IPS-18c (cell line): ENCODE results near the gene OPCML.

ENCODE experiments used
- H3K4me3 ChIP-seq: 2 replicates; pipeline ENCODE4 v1.7.0; 2013; ENCODE audit warnings: low read depth, mild to moderate bottlenecking, low read length, moderate library complexity; ENCODE audit not compliant: insufficient read depth
- H3K9me3 ChIP-seq: one replicate; pipeline ENCODE4 v1.6.1; 2013; ENCODE audit warnings: mild to moderate bottlenecking, low read length, moderate library complexity; ENCODE audit not compliant: control insufficient read depth, insufficient read depth

Gene OPCML

DNA sequence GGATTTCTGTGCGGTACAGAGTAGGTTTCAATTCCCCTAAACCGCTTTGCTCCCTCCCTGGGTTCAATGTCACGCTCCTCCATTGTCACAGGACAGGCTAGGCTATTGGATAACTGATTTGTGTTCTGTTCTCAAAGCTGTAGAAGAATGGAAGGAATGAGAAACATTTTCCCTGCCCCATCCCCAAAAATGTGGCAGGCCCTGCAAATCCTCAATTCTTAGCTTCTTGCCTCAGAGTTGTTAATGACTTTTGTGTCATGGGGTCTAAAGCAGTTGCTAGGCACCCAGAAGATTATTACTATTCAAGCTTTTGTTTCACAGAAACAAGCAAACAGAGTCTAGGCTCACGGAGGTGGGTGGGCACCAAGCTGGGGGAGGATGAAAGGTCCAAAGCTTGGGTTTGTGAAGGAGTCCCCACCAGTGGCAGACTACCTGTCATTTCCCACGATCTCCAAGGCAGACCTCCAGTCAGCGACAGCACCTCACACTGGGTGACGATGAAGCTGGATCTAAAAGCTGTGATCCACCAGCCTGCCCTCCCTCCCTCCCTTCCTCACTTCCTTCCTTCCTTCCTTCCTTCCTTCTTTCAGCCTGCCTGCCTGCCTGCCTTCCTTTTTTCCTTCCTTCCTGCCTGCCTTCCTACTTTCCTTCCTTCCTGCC, 1080.2 kb downstream of the OPCML start:
- H3K9me3 ChIP-seq: no peaks in the 10 kb centered on the region
- H3K4me3 ChIP-seq: no peak overlapping the region

DNA sequence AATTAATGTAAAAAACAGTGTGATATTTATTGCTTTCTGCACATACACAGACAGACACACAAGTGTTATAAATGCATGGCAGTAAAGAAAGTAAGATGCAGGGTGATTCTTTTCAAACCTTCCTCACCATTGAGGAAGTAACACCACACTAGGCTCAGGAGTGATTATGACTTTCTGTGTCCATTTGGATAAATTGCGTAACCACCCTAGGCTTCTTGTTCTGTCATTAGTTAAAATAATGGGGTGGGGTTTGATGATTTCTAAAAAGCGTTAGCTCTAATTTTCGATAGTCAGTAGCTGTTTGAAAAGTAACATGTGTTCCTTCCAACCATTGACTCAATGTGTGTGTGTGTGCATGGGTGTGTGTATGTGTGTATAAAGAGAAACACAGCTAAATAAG, 1081.7 kb downstream of the OPCML start:
- Histone ChIP-seq H3K4me3 (no peak overlapping the region), H3K9me3 (no peaks in the 10 kb centered on the region)

DNA sequence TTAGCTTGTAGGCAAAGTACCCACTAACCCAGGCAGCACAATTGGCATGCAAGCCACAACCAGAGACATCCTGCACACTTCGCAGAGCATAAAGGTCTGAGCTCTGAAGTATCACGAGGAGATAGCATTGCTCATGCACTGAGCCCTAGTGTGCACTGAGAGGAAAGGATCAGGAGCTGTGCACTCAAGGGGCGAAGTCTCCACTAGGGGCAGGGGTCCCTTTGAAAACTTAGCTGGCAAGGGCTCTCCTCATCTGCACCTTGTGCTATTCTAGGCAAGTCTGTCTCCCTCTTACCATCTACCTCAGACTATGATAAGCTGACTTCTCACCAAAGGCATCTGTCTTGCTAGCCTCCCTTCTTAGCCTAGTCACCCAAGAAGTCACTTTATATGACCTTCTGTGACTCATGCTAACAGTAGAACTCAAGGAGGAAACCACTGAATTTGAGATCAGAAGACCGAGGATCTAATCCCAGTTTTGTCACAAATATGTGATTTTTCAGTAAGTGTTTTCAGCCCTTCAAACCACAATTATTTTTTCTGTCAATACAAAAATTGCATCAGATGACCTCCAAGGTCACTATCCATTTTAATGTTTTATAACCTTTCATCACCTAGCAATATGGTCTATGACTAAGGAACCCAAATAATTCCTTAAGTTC, 1083.8 kb downstream of the OPCML start:
- no peaks in the 10 kb centered on the region for H3K9me3 ChIP-seq
- no peak overlapping the region for H3K4me3 ChIP-seq

DNA sequence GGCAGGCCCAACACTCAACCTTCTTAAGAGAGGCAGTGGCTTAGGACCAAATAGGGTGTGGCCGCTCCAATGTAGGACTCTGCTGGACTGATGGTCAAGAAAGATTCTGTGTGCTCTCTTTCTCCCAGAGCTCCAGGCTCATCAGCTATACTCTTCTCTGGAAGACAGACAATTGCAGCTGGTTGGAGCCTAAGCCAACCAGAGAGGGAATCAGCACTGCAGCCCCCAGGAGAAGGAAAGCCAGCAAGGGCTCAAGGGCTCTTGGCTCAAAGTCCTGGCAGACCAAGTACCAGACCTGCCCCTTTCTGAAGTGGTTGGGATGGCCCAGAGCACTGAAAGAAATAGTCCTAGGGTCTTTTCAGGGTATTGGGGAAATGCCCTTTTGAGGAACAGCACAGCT, 1084.5 kb downstream of the OPCML start:
- Histone ChIP-seq H3K9me3 (no peaks in the 10 kb centered on the region), H3K4me3 (no peak overlapping the region)

DNA sequence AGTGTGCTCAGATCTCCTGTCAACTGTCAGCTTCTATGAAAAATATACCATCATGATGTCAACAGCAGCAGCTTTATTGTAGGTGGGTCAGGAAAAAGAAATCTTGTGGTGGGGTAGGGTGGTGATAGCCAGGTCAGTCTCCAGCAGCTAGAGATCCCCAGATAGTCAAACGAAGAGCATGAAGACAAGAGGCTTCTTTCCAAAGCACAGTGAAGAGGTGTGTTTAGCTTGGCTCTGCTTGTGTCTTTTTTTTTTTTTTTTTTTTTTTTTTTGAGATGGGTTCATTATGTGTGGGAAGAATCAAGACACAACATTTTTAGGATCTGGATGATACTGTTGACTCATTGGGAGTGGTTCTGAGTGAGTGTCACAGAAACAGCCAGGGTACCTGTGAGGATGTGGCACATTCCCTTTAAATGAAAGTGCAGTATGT, 1086.4 kb downstream of the OPCML start:
- no peaks in the 10 kb centered on the region for H3K9me3 ChIP-seq

DNA sequence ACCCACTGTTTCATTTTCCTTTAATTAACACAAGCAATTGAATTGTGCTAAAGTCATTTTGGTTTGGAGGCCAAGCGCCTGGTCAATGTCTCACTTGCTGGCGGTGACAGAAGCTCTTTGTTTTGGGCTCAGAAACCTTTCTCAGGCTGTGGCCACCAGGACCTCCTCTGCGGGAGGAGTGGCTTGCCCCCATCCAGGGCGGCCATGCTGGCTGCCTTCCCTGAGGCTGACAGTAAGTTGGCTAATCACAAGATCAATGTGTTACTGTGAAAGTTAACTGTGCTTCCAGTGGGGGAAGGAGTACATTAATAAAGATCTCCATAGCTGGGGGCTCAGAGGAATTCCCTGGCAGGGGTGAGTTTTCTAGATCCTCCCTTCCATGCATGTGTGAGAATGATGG, 1087.4 kb downstream of the OPCML start:
- H3K9me3 ChIP-seq: no peaks in the 10 kb centered on the region
- no peak overlapping the region for H3K4me3 ChIP-seq

More for the DNA sequence above, 1086.4 kb downstream of the OPCML start:
- H3K4me3 ChIP-seq: no peak overlapping the region

DNA sequence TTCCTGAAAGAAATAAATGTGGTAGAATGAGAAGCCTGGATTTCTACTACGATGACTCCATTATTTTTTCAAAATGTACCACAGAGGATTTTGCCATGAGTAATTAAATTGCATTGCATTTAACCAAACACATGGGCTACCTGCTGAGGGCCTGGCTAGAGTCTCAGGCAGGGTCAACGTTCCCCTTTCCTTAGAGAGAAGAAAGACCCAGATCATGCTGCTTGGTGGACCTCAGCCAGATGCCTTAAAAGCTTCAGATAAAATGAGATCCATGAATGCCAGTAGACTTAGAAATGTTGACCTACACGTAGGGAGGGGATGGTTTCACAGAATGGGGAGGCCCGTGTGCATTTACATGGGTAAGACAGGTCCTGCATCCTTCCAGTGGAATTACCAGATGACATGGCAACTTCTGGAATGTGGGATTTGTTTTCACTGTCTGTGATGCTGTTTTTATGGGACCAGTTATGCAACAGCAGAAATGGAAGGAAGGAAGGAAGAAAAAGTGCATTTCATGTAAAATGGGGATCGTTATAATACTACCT, 1092.5 kb downstream of the OPCML start:
- H3K9me3 ChIP-seq: no peaks in the 10 kb centered on the region
- H3K4me3 ChIP-seq: no peak overlapping the region

DNA sequence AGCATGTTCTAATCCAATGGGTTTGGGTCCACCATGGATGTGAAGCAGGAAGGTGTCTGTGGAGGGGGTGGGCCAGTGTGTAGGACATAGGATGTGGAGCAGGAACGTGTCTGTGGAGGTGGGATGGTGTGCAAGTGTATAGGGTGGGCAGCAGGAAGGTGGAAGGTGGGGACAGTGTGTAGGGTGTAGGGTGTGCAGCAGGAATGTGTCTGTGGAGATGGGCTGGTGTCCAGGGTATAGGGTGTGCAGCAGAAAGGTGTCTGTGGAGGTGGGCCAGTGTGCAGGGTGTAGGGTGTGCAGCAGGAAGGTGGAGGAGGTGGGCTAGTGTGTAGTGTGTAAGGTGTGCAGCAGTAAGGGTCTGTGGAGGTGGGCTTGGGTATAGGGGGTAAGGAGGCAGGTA, 1093.9 kb downstream of the OPCML start:
- no peak overlapping the region for H3K4me3 ChIP-seq

DNA sequence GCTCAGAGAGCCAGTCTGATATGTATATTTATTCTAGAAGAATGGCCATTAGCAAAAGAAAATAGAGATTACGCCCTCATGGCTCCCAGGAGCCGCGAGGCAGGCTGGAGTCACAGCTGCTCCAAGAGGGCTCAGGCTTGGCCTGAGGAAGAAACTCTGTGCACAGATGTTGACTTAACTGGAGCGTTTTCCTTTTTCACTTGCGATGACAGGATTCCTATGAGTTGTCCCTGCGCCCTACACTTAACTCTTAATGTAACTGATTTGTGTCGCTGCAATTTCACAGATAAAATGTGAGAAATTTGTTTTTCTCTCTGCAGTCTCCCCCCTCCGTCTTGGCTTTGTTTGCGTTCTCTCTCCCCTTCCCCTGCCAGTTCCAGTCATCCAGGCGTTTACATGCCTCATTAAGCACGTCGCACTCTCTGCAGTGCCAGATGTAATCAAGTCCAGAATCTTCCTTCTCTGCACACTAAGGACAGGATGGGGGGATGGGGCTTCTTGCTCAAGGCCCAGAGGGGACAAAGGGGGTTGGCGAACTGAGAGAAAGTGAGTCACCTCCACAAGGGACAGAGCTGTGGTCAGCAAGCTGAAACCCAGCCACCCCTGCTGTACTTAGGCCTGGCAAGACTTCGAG, 1101.8 kb downstream of the OPCML start:
- no peaks in the 10 kb centered on the region for H3K9me3 ChIP-seq
- no peak overlapping the region for H3K4me3 ChIP-seq

More for the DNA sequence above, 1093.9 kb downstream of the OPCML start:
- no peaks in the 10 kb centered on the region for H3K9me3 ChIP-seq

DNA sequence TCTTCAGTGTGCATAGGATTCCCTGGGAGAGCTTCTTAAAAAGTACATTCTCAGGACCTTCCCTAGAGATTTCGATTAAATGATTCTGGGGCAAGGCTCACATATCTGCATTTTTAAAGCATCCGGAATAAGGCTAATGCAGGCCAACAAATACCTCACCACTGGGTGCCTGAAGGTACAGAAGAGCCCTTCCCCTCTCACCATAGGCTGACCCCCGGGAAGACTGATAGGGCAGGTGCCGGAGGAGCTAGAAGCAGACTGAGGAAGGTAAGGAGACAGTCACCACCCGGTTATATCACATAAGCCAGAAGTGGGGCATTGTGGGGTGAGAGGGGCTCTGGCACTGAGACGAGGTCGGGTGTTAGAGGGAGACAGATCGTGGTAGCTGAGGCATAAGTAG, 1102.6 kb downstream of the OPCML start:
- Histone ChIP-seq H3K9me3 (no peaks in the 10 kb centered on the region), H3K4me3 (no peak overlapping the region)

DNA sequence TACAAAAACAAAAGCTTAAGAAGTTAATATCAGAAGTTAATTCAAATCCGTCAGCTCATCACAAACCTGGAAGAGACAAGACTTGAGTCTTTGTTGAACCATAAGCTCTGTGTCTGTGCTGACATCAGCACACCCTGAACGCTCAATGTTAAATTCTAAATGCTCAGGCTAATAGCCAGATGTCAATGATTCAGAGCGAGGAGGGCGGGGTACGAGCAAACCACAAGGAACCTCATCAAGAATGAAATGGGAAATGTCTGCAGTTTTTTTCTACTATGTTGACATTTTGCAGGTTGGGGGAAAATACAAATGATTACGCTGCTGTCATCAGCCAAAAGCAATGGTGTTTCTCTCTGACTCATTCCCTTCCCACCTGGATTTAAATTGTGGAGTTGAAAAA, 1104.7 kb downstream of the OPCML start:
- Histone ChIP-seq H3K4me3 (no peak overlapping the region), H3K9me3 (no peaks in the 10 kb centered on the region)

DNA sequence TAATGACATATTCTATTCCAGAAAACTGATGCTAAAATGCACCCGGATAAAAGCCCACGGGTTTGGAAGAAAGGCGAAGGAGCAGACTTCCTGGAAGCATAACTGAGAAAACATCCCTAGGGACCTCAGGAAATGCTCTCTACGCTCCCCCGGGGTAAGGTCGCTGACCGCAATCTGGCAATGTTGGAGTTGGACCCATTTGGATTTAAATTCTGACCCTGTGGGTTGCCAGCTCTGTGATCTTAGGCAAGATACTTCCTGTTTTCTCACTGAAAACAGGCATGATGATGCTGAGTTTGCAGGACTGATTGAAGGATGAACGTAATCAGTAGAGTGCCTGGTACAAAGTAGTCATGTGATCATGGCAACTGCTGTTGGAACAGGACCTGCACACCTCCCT, 1107.9 kb downstream of the OPCML start:
- H3K4me3 ChIP-seq: no peak overlapping the region
- H3K9me3 ChIP-seq: no peaks in the 10 kb centered on the region

DNA sequence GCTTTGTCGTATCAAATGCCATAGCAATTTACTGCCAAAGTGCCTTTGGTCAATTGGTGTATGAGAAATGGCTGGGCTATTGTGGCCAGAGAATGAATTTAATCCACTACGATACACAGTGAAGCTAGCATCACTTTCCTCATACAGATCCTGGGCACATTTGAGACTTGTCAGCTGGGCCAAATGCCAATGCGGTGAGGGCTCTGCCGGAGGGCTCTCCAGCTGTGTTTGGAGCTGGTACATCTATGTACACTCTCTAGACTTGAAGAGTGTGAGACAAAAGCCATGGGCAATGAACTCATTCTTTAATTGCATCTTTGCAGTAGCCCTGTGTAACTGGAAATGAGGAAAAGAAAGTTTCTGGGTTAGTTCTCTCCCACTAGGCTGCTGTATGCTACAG, 1109.0 kb downstream of the OPCML start:
- no peaks in the 10 kb centered on the region for H3K9me3 ChIP-seq

DNA sequence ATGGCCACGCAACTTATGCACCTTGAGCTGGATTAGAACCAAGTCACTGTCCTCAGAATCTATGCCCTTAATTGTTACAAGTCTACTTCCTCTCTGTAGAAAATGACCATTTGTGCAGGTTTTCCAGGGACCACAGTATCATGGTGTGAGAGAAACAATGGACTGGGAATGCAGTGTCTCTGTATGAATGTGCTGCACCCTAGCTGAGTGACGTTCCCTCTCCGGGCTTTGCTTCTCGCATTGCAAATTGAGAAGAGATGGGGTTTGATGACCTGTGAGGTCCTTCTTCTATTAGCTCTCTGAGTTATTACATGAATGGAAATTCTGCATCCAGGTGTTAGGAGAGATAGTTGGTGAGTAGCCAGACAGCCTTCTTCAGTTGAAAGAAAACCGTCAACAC, 1109.6 kb downstream of the OPCML start:
- no peak overlapping the region for H3K4me3 ChIP-seq
- H3K9me3 ChIP-seq: no peaks in the 10 kb centered on the region

More for the DNA sequence above, 1109.0 kb downstream of the OPCML start:
- H3K4me3 ChIP-seq: no peak overlapping the region

DNA sequence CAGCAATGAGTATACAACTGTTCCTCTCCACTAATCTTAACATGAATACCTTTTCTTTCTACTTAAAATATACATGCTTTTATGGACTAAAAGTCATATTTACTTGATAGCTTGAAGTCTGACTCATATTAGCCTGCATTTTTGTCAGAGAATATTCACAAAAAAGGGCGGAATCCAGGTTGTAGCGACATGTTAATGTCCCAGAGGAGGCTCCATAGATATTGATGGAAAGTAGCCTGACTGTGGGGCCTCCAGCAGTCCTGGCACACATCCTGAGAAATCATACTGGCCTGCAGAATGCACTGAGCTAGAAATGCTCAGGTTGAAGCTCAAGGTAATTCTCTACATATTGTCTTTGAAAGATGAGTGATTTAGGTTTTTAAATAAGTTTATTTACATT, 1110.7 kb downstream of the OPCML start:
- no peak overlapping the region for H3K4me3 ChIP-seq
- H3K9me3 ChIP-seq: no peaks in the 10 kb centered on the region

DNA sequence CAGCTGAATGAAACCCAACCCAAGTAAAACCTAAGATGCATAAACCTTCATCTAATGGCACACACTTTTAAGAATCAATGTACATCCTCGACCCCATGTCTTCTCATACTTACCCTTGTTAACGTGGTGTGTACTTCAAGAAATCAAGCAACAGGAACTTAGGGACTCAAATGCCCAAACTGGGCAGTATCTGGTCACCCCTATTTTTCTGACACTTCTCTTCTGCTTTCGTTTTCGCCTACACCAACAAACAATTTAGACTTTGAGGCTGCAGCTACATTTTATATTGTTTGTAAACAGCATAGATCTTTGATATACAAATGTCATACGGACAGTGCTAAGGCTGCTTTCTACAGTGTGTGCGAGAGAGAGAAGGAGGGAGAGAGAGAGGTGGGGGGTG, 1117.8 kb downstream of the OPCML start:
- H3K9me3 ChIP-seq: no peaks in the 10 kb centered on the region
- no peak overlapping the region for H3K4me3 ChIP-seq

DNA sequence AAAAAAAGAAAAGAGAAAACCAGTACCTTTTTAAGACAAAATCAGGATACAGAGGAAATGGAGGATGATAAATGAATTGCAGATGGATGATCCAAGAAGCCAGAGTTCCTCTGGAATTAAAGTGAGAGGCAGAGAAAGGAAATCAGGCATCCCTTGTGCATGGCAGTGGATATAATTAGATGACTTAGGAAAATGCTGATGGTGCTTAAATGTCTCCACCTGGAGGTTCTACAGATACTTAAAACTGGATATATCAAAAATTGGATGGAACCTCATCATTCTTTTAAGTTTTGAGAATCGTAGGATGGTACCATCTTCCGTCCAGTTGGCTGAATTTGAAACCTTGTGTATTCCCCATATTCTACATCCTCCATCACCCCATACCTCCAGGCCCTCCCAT, 1121.9 kb downstream of the OPCML start:
- Histone ChIP-seq H3K4me3 (no peak overlapping the region), H3K9me3 (no peaks in the 10 kb centered on the region)
